Neural cell (in vitro differentiated cells): ENCODE results near the gene PHLPP1. TPM values are rescaled to one million over a fixed set of nuclear protein-coding genes. Genes with fewer than 3 reads are reported as not detected.

Experiments used
- H2AFZ ChIP-seq: fragments of 200-600, 300-800 bp; sonication (generic), shearing (Covaris generic); 2 replicates; pipeline ENCODE4 v1.6.0; 2014; ENCODE audit warnings: low read depth, mild to moderate bottlenecking, antibody characterized with exemption, low read length, moderate library complexity
- H3F3A ChIP-seq: fragments of 200-600 bp; shearing (Covaris generic); 2 replicates; pipeline ENCODE4 v1.6.1; 2016; ENCODE audit warnings: mild to moderate bottlenecking, moderate library complexity, mixed read lengths, antibody characterized with exemption, low read length; ENCODE audit not compliant: insufficient read depth, poor library complexity, severe bottlenecking
- H3K27ac ChIP-seq: fragments of 200-600, 300-800 bp; sonication (generic), shearing (Covaris generic); 2 replicates; pipeline ENCODE4 v1.5.1; 2014; ENCODE audit warnings: mild to moderate bottlenecking, low read length, moderate library complexity
- H3K27me3 ChIP-seq: fragments of 300-800, 200-600 bp; sonication (generic), shearing (Covaris generic); 2 replicates; pipeline ENCODE4 v1.6.0; 2014; ENCODE audit warnings: mild to moderate bottlenecking, low read depth, low read length, moderate library complexity; ENCODE audit not compliant: insufficient read depth
- H3K36me3 ChIP-seq: fragments of 300-800, 200-600 bp; sonication (generic), shearing (Covaris generic); 2 replicates; pipeline ENCODE4 v1.5.1; 2014; ENCODE audit warnings: mild to moderate bottlenecking, antibody characterized with exemption, low read length, moderate library complexity; ENCODE audit not compliant: insufficient read depth
- H3K4me2 ChIP-seq: fragments of 300-800, 200-600 bp; sonication (generic), shearing (Covaris generic); 2 replicates; pipeline ENCODE4 v1.6.0; 2014; ENCODE audit warnings: mild to moderate bottlenecking, low read length
- H3K4me3 ChIP-seq: fragments of 300-800, 200-600 bp; sonication (generic), shearing (Covaris generic); 2 replicates; pipeline ENCODE4 v1.5.1; 2014; ENCODE audit warnings: mild to moderate bottlenecking, low read length, moderate library complexity
- H3K79me2 ChIP-seq: fragments of 200-600 bp; shearing (Covaris generic); replicated peaks from 2 replicates; pipeline ENCODE4 v1.6.0; 2014; ENCODE audit warnings: mild to moderate bottlenecking, low read length, moderate library complexity; ENCODE audit not compliant: insufficient read depth
- H3K9ac ChIP-seq: fragments of 300-800, 200-600 bp; sonication (generic), shearing (Covaris generic); 2 replicates; pipeline ENCODE4 v1.6.1; 2016; ENCODE audit warnings: mild to moderate bottlenecking, low read length, mixed read lengths
- H3K9me2 ChIP-seq: fragments of 200-600 bp; shearing (Covaris generic); 2 replicates; pipeline ENCODE4 v1.6.1; 2016; ENCODE audit warnings: mild to moderate bottlenecking, low read length, mixed read lengths; ENCODE audit not compliant: insufficient read depth
- H3K9me3 ChIP-seq: fragments of 200-600, 300-800 bp; sonication (generic), shearing (Covaris generic); 2 replicates; pipeline ENCODE4 v1.6.1; 2016; ENCODE audit warnings: mild to moderate bottlenecking, mixed run types, low read length, moderate library complexity, mixed read lengths
- H4K20me1 ChIP-seq: fragments of 200-600 bp; shearing (Covaris generic); 2 replicates; pipeline ENCODE4 v1.6.1; 2016; ENCODE audit warnings: mild to moderate bottlenecking, mixed run types; ENCODE audit not compliant: insufficient read depth
- EP300 ChIP-seq: fragments of 450-650 bp; conservative IDR thresholded peaks from 2 replicates; pipeline ENCODE4 v1.6.1; 2014; ENCODE audit warnings: antibody characterized with exemption, mild to moderate bottlenecking, moderate library complexity; ENCODE audit not compliant: poor library complexity, severe bottlenecking
- EZH2 ChIP-seq: fragments of 200-600, 300-800 bp; shearing (Covaris generic), sonication (generic); IDR thresholded peaks from 2 replicates; pipeline ENCODE4 v1.6.1; 2014; ENCODE audit warnings: antibody characterized with exemption, low read length, borderline replicate concordance, mild to moderate bottlenecking; ENCODE audit not compliant: insufficient read depth, poor library complexity, severe bottlenecking
- MXI1 ChIP-seq: fragments of 450-650 bp; conservative IDR thresholded peaks from 2 replicates; pipeline ENCODE4 v1.6.1; 2014; ENCODE audit warnings: antibody characterized with exemption, mild to moderate bottlenecking; ENCODE audit not compliant: poor library complexity, severe bottlenecking
- POLR2AphosphoS5 ChIP-seq: IDR thresholded peaks from 2 replicates; pipeline ENCODE4 v1.6.1; 2012
- RAD21 ChIP-seq: fragments of 450-650 bp; conservative IDR thresholded peaks from 2 replicates; pipeline ENCODE4 v1.6.1; 2014; ENCODE audit warnings: antibody characterized with exemption, mild to moderate bottlenecking, moderate library complexity
- SMC3 ChIP-seq: fragments of 450-650 bp; conservative IDR thresholded peaks from 2 replicates; pipeline ENCODE4 v1.6.1; 2014; ENCODE audit warnings: antibody characterized with exemption, mild to moderate bottlenecking, moderate library complexity; ENCODE audit not compliant: poor library complexity
- TAF1 ChIP-seq: IDR thresholded peaks from 2 replicates; pipeline ENCODE4 v1.6.1; 2012; ENCODE audit warnings: low read depth
- polyA plus RNA-seq: library from polyadenylated mRNA; depleted of rRNA; stranded (reverse); fragments of >200 nt; gene quantifications from 2 replicates; pipeline ENCODE4 v1.2.3, GENCODE V29; 2014
- TF ChIP-seq, protein P1 (sequence below): fragments of 450-650 bp; IDR thresholded peaks from 2 replicates; pipeline ENCODE4 v1.5.1; 2014; ENCODE audit warnings: antibody characterized with exemption, mild to moderate bottlenecking, moderate library complexity; ENCODE audit not compliant: poor library complexity, severe bottlenecking
- TF ChIP-seq, protein P2 (sequence below): IDR thresholded peaks from 2 replicates; pipeline ENCODE4 v1.6.1; 2012; ENCODE audit warnings: borderline replicate concordance

Gene PHLPP1
- polyA plus RNA-seq, 1 donor from 2014 or later = 4.5 TPM

DNA sequence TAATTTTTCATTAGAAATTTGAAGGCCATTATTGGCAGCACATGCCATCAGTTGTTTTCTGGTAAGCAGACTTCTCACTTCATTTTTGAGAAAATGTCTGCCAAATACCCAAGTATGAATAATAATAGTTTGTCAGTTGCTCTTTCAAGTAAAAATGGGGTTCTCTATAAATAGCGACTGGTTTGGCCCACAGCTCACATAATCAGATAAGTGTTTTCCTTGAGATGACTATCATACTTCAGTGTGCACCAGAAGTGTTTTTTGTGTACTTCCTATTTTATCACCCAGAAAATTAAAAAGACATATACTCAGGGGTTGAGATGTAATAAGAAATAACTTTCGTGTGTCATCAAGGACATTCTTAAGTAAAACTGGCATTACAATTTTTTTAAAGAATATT, 147.1 kb downstream of the PHLPP1 start:
- no peaks in the 10 kb centered on the region for H3K27me3 ChIP-seq
- H3K9ac ChIP-seq = no peak overlapping the region

DNA sequence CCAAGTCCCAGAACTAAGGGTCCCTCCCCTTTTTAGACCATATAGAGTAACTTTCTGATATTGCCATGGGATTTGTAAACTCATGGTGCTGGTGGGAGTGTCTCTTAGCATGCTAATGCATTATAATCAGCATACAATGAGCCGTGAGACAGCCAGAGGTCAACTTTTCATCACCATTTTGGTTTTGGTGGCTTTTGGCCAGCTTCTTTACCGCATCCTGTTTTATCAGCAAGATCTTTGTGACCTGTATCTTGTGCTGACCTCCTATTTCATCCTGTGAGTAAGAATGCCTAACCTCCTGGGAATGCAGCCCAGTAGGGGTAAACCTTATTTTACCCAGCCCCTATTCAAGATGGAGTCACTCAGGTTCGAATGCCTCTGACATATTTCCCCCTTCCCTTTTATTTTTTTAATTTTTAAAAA, 148.2 kb downstream of the PHLPP1 start:
- Histone ChIP-seq H3K9me2 (no peaks in the 10 kb centered on the region), H3K27me3 (no peaks in the 10 kb centered on the region), H3K9ac (no peak overlapping the region), H4K20me1 (no peaks in the 10 kb centered on the region), H3K4me3 (no peak overlapping the region), H3K4me2 (no peak overlapping the region), H3K36me3 (no peaks in the 10 kb centered on the region), H3F3A (no peaks in the 10 kb centered on the region), H3K79me2 (no peaks in the 10 kb centered on the region), H3K9me3 (no peaks in the 10 kb centered on the region), H2AFZ (no peak overlapping the region), H3K27ac (no peak overlapping the region)
- TF ChIP-seq, protein P1, sequence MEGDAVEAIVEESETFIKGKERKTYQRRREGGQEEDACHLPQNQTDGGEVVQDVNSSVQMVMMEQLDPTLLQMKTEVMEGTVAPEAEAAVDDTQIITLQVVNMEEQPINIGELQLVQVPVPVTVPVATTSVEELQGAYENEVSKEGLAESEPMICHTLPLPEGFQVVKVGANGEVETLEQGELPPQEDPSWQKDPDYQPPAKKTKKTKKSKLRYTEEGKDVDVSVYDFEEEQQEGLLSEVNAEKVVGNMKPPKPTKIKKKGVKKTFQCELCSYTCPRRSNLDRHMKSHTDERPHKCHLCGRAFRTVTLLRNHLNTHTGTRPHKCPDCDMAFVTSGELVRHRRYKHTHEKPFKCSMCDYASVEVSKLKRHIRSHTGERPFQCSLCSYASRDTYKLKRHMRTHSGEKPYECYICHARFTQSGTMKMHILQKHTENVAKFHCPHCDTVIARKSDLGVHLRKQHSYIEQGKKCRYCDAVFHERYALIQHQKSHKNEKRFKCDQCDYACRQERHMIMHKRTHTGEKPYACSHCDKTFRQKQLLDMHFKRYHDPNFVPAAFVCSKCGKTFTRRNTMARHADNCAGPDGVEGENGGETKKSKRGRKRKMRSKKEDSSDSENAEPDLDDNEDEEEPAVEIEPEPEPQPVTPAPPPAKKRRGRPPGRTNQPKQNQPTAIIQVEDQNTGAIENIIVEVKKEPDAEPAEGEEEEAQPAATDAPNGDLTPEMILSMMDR = no peak
- TF ChIP-seq RAD21 (no peak), EP300 (no peak), EZH2 (no peak), MXI1 (no peak), SMC3 (no peak), POLR2AphosphoS5 (no peak), TAF1 (no peak)
- TF ChIP-seq, protein P2, sequence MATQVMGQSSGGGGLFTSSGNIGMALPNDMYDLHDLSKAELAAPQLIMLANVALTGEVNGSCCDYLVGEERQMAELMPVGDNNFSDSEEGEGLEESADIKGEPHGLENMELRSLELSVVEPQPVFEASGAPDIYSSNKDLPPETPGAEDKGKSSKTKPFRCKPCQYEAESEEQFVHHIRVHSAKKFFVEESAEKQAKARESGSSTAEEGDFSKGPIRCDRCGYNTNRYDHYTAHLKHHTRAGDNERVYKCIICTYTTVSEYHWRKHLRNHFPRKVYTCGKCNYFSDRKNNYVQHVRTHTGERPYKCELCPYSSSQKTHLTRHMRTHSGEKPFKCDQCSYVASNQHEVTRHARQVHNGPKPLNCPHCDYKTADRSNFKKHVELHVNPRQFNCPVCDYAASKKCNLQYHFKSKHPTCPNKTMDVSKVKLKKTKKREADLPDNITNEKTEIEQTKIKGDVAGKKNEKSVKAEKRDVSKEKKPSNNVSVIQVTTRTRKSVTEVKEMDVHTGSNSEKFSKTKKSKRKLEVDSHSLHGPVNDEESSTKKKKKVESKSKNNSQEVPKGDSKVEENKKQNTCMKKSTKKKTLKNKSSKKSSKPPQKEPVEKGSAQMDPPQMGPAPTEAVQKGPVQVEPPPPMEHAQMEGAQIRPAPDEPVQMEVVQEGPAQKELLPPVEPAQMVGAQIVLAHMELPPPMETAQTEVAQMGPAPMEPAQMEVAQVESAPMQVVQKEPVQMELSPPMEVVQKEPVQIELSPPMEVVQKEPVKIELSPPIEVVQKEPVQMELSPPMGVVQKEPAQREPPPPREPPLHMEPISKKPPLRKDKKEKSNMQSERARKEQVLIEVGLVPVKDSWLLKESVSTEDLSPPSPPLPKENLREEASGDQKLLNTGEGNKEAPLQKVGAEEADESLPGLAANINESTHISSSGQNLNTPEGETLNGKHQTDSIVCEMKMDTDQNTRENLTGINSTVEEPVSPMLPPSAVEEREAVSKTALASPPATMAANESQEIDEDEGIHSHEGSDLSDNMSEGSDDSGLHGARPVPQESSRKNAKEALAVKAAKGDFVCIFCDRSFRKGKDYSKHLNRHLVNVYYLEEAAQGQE = no peak

More for the DNA sequence above, 147.1 kb downstream of the PHLPP1 start:
- no peaks in the 10 kb centered on the region for H3F3A ChIP-seq
- no peaks in the 10 kb centered on the region for H3K9me2 ChIP-seq
- no peak overlapping the region for H3K4me2 ChIP-seq
- H3K36me3 ChIP-seq = no peaks in the 10 kb centered on the region
- H4K20me1 ChIP-seq = no peaks in the 10 kb centered on the region
- H3K79me2 ChIP-seq = peaks cover 2% of the 10 kb centered on the region
- H3K27ac ChIP-seq = no peak overlapping the region
- no peak overlapping the region for H2AFZ ChIP-seq
- H3K4me3 ChIP-seq = no peak overlapping the region
- H3K9me3 ChIP-seq = no peaks in the 10 kb centered on the region
- TF ChIP-seq, protein P1 = no peak
- TF ChIP-seq EZH2 = no peak
- no peak for TF ChIP-seq TAF1
- no peak for TF ChIP-seq SMC3
- TF ChIP-seq, protein P2 = no peak
- no peak for TF ChIP-seq EP300
